ENCODE measurements around the gene LILRA2.
"Not testable (repeated sequence)": the region's sequence is repeated elsewhere in the genome, so short reads cannot be mapped to it uniquely, and the experiment has no call there.

Gene LILRA2

GRCh38 chr19:54556194-54556593 lies 17.4 kb upstream of the LILRA2 start:
- no peaks in the 10 kb centered on the region for H3K27me3 ChIP-seq (replicated peaks; ENCODE audit: control insufficient read depth, insufficient read depth, low read length)
- no peak overlapping the region for H3K4me3 ChIP-seq (replicated peaks; ENCODE audit: low read depth, low read length)
- no peak for TF ChIP-seq CTCF (IDR thresholded peaks at IDR 0.05; ENCODE audit: insufficient read depth, low read length, poor library complexity, severe bottlenecking)
- DNase-seq (ENCODE audit: extremely low read depth, insufficient read length): no peak
- no peaks in the 10 kb centered on the region for H3K36me3 ChIP-seq (ENCODE audit: control insufficient read depth, insufficient read depth, low read length)

DNA sequence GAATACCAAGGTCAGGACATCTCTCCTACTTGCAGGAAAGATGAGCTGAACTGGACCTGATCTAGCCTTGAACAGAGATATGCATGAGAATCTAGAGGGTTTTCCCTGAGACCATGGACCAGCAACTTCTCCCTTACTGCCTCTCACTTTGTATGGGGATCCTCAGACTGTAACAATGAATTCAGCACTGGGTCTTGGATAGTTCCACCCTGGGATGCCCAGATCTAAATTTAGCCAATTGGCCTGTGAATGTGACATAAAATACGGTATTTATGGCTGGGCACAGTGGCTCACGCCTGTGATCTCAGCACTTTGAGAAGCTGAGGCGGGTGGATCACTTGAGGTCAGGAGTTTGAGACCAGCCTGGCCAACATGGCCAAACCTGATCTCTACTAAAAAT lies 15.3 kb upstream of the LILRA2 start:
- TF ChIP-seq CTCF (IDR thresholded peaks at IDR 0.05; ENCODE audit: insufficient read depth, low read length, poor library complexity, severe bottlenecking): no peak
- Histone ChIP-seq H3K36me3 (ENCODE audit: control insufficient read depth, insufficient read depth, low read length) (no peaks in the 10 kb centered on the region), H3K4me3 (replicated peaks; ENCODE audit: low read depth, low read length) (no peak overlapping the region), H3K27me3 (replicated peaks; ENCODE audit: control insufficient read depth, insufficient read depth, low read length) (no peaks in the 10 kb centered on the region)
- no peak for DNase-seq (ENCODE audit: extremely low read depth, insufficient read length)

GRCh38 chr19:54560881-54561385 lies 12.7 kb upstream of the LILRA2 start:
- DNase-seq (ENCODE audit: extremely low read depth, insufficient read length): no peak
- TF ChIP-seq CTCF (IDR thresholded peaks at IDR 0.05; ENCODE audit: insufficient read depth, low read length, poor library complexity, severe bottlenecking): no peak
- H3K27me3 ChIP-seq (replicated peaks; ENCODE audit: control insufficient read depth, insufficient read depth, low read length): no peaks in the 10 kb centered on the region

GRCh38 chr19:54561840-54562239 lies 11.8 kb upstream of the LILRA2 start:
- no peaks in the 10 kb centered on the region for H3K36me3 ChIP-seq (ENCODE audit: control insufficient read depth, insufficient read depth, low read length)
- H3K27me3 ChIP-seq (replicated peaks; ENCODE audit: control insufficient read depth, insufficient read depth, low read length): no peaks in the 10 kb centered on the region
- DNase-seq (ENCODE audit: extremely low read depth, insufficient read length): no peak
- no peak for TF ChIP-seq CTCF (IDR thresholded peaks at IDR 0.05; ENCODE audit: insufficient read depth, low read length, poor library complexity, severe bottlenecking)
- H3K4me3 ChIP-seq (replicated peaks; ENCODE audit: low read depth, low read length): no peak overlapping the region

More at GRCh38 chr19:54560881-54561385, 12.7 kb upstream of the LILRA2 start:
- no peak overlapping the region for H3K4me3 ChIP-seq (replicated peaks; ENCODE audit: low read depth, low read length)
- no peaks in the 10 kb centered on the region for H3K36me3 ChIP-seq (ENCODE audit: control insufficient read depth, insufficient read depth, low read length)

- not testable (repeated sequence) for H3K4me3 ChIP-seq (replicated peaks; ENCODE audit: low read depth, low read length); H3K27me3 ChIP-seq (replicated peaks; ENCODE audit: control insufficient read depth, insufficient read depth, low read length); DNase-seq (ENCODE audit: extremely low read depth, insufficient read length); H3K36me3 ChIP-seq (ENCODE audit: control insufficient read depth, insufficient read depth, low read length)
Measured at GRCh38 chr19:54563206-54563605, 10.4 kb upstream of the LILRA2 start.

DNA sequence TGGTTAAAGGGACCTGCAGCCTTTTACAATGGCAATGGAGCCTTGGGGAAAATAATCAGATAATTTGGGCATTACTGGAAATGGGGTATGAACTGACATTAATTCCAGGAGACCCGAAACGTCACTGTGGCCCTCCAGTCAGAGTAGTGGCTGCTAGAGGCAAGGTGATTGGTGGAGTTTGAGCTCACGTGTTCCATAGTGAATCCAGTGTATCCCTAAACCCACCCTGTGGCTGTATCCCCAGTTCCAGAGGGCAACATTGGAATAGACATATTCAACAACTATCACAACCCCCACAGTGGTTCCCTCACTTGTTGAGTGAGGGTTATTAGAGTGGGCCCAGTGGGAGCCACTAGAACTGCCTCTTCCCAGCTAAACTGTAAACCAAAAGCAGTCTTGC lies 3.3 kb upstream of the LILRA2 start:
- Histone ChIP-seq H3K36me3 (ENCODE audit: control insufficient read depth, insufficient read depth, low read length) (no peaks in the 10 kb centered on the region), H3K4me3 (replicated peaks; ENCODE audit: low read depth, low read length) (no peak overlapping the region), H3K27me3 (replicated peaks; ENCODE audit: control insufficient read depth, insufficient read depth, low read length) (no peaks in the 10 kb centered on the region)
- no peak for DNase-seq (ENCODE audit: extremely low read depth, insufficient read length)
- TF ChIP-seq CTCF (IDR thresholded peaks at IDR 0.05; ENCODE audit: insufficient read depth, low read length, poor library complexity, severe bottlenecking): no peak

DNA sequence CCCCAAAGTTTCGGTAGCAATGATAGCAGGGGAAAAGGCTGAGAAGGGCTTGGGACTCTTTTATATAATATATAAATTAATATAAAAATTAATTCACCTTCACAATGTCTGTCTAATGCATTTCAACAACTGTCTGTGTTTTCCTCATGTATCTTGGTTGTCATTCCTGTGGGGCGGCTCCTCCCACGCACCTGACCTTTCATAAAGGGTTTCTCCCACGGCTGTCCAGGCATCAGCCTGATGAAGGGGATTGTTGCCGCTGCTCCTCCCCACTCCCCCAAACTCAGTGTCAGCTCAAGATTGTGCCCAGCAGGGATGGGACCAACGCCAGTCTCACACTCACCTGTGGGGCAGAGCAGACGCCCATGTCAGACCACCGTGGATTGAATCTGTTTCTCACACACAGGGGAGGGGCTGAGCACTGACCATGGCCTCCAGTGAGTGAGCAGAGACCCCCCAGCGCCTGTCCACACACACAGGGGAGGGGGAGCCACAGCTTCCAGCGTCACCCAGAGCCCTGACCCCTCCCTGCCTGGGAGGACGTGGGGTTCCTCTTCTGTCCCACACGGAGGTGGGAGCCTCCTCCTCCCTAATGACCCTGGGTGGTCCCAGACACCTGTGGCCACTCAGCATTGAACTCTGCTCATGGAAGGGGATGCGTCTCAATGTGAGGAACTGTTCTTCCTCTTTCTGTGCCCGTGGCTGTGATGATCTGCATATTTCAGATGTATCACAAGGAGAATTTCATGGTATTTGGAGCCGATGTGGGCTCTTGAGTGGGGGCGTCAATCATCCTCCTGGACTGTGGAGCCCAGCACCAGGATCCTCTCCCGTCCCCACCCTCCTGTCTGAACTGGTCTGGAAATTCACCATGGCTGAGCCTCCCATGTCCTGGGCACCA lies 1.6 kb upstream of the LILRA2 start:
- not testable (repeated sequence) for DNase-seq (ENCODE audit: extremely low read depth, insufficient read length); H3K27me3 ChIP-seq (replicated peaks; ENCODE audit: control insufficient read depth, insufficient read depth, low read length); H3K4me3 ChIP-seq (replicated peaks; ENCODE audit: low read depth, low read length); H3K36me3 ChIP-seq (ENCODE audit: control insufficient read depth, insufficient read depth, low read length)

All from GM06990 (cell line).